GM21515 (cell line): Measurements from ENCODE around the gene RASSF4.

ENCODE experiments used
- ATAC-seq: cut with Tn5 transposase; IDR thresholded peaks from one replicate; pipeline ENCODE4 v1.9.1; 2021; ENCODE audit not compliant: unreplicated experiment

The RASSF4 gene

DNA sequence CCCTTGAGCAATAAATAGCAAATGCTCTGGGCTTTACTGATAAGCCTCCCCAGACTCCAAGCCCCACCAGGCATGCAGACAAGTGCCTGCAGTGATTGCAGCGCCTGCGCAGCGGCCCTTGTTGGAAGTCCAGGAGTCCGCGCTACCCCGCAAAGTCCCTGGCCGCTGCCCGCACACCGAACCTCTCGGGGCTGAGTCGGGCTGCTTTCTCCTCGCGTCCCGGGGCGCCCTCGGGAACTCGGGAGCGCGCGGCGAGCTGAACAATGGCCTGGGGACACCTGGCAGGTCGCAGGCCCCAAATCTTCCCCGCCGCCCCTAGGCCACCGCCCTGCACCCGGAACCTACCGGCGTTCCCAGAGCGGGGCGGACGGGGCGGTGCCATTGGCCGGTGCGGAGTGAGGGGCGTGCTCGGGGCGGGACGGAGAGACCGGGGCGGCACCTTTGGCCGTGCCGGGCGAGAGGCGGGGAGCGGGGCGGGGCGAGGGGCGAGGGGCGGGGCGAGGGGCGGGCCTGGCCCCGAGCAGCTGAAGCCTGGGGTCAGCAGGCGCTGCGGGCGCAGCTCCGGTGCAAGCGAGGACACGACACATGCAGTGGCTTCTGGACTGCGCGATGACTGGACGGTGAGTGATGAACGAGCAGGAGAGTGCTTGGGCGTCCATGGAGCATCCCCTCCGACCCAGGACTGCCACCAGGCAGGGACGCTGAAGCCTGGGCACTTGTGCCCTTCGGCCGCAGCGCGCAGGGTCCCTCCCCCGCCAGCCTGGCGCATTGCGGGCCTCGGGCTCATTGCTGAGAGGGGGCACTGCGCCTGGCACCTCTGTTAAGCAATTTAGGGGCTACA, at the start of gene RASSF4:
Gene RASSF4, plus strand, starts transcription at position 556 of the 841 bp plus-strand sequence. CDS start 10,401 bp downstream, outside the sequence.
- ATAC-seq = peak; percentile 97

DNA sequence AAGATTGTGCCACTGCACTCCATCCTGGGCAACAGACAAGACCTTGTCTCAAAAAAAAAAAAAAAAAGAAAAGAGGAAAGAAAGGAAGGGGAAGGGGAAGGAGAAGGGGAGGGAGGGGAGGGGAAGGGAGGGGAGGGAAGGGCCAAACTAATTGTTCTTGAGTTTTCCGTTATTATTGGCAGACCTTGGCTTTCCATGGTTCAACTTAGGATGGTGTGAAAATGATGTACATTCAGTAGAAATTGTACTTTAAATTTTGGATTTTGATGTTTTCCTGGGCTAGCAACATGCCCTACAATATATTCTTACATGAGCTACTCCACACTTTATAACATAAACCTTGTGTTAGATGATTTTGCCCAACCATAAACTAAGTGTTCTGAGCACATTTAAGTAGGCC, 49.7 kb upstream of the RASSF4 start:
- ATAC-seq = no peak

DNA sequence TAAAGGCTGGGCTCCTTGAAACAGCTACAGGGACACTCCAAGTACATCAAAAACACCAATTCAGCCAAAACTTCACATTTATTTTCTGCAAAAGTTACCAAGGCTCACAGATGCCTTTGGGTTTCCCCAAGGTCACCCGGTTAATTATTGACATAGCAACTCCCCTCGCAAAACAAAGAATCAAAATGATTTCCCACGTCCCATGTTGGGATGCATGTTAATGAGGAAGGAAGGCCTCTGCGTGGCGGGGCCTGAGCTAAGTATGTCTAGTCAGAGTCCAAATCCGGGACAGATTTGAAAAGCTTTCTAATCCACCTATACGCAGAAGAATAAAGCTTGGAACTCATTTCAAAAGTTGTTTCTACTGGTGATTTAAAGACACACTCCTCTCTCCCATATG, 49.0 kb upstream of the RASSF4 start:
- ATAC-seq = no peak

DNA sequence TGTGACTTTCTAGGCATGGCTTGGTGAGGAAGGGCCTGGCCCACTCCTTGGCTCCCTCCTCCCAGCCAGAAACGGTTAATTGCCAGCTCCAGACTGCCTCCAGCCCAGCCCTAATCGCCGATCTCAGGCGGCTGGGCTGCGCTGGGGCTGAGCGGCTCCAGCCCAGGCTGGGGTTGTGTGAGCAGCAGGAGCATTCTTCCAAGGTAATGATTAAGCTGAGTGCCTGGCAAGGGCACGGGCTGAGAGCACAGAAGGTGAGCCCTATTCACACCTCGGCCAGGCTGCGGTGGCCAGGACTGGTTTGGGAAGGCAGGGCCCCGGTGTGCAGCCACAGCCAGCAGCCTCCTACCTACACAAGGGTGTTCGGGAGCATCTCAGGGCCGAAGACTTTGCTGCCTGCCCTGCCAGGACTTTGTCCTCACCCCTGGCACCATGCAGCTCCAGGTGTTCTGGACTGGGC, 48.5 kb upstream of the RASSF4 start, which contains the start of gene TMEM72:
Gene TMEM72, plus strand, starts transcription at position 257 of the 460 bp plus-strand sequence. Its CDS starts 176 bp downstream, at position 433.
- ATAC-seq = no peak

DNA sequence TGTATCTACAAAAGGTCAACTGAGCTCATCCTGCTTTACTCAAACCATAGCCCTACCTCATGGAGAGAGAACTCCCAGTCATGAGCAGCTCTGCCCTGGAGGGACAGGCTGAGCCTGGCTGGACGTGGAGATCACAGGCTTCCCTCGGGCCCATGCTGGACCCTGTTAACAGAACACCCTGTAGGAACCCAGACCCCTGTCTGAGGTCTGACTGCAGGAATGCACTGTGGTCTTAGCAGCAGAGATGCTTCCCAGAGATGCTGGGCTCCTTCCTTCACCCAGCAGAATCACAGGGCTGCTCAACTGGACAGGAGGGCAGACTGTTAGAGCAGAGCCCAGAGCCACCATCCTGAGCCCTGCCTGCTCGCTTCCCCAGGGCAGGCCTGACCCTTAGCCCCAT, 47.7 kb upstream of the RASSF4 start:
- no peak for ATAC-seq

- ATAC-seq = no peak
These were observed 46.1 kb upstream of the RASSF4 start for GRCh38 chr10:44913350-44914081.

GRCh38 chr10:44914891-44915290, 44.7 kb upstream of the RASSF4 start:
- ATAC-seq = no peak

GRCh38 chr10:44916429-44916828, 43.2 kb upstream of the RASSF4 start:
- no peak for ATAC-seq

GRCh38 chr10:44917848-44918247, 41.8 kb upstream of the RASSF4 start:
- ATAC-seq = no peak

- no peak for ATAC-seq
These were observed 39.4 kb upstream of the RASSF4 start for GRCh38 chr10:44920252-44920651.

DNA sequence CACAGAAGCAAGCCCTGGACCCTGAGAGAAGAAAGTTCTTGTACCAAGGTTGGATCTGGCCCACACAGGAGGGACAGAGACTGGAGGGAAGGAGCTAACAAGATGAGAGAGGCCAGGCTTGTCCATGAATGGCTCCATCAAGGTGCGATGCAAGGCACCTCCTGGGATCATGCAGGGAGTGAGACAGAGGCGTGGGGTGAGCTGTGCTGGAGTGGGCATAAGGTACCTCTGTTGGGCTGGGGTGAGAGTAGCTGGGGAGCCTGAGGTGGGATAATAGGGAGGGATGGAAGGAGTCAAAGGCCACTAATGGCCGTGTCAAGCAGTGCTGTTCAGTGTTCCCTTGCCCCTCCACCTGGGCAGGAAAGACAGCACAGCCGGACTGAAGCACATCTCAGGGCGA, 38.5 kb upstream of the RASSF4 start:
- no peak for ATAC-seq

DNA sequence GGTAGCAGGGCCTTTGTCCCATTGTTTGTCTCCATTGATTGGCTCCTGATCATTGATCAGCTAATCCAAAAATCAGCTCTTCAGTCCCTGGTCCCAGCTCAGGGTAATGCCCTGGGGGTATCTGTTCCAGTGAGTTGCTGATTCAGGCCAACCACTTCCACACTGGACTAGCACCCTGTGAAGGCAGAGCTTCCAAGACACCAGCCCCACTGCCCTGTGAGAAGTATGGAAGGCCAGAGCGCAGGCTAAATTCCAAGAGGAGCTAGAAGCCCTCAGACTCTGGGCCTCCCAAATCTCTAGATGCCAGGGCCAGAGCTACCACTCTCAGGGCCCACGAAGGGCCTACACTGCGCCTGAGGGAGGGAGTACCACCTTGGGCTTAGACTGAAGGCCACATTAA, 38.1 kb upstream of the RASSF4 start:
- no peak for ATAC-seq

DNA sequence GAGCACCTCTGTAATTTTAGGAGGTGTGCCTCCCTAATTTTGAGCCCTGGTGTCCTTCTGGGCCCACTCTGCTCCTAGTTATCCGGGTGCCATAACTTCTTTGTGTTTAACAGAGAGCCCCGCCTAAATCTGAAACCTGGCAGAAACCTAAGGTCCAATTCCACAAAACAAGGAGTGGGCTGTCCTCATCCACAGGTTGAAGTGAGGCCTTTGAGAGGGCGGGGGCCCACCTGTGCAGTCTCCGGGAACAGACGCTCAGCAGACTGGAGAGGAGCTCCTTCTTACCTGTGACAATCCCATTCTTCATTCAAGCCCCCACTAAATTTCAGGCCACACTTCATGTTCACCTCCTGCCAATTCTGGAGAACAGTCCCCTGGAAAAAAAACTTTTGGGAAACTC, 37.6 kb upstream of the RASSF4 start:
- ATAC-seq = no peak

- no peak for ATAC-seq
These were observed 36.6 kb upstream of the RASSF4 start for GRCh38 chr10:44922796-44923545.

DNA sequence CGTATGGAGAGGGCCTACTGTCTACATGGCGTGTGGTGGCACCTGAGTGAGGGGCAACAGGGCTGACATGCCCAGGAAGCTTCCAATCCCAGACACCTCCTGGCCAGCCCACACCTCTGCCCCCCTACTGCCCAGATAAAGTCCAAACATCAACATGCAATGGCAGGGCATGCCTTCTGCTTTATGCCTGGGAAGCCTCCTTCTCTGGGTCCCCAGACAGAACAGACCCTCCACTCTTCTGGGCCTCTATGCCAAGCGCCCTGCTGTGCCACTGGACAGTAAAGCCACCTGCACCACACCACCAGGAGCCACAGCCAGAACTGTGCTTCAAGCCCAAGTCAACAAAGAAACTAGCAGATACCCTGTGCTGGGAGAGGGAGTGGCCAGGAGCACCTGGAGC, 36.0 kb upstream of the RASSF4 start:
- no peak for ATAC-seq

GRCh38 chr10:44924261-44925040, 35.2 kb upstream of the RASSF4 start:
- no peak for ATAC-seq

DNA sequence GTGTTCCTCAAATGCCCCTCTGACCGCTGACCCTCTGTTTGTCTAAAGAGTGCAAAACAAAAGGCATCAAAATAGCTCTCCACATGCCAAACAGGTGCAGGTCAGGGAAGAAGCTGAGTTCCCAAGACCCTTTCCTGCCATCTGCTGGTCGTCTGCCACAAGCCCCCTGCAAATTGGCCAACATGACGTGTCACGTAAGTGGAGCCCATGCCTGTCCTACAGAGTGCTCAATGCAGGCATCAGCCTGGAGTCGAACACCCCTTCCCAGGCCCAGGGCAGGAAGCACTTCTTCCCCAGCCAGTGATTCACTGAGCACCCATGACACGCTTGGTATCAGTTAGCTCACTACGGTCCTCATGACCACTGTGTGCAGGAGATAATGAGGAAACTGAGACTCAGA, 34.4 kb upstream of the RASSF4 start:
- no peak for ATAC-seq

- ATAC-seq = no peak
These were observed 33.5 kb upstream of the RASSF4 start for GRCh38 chr10:44925811-44926750.

DNA sequence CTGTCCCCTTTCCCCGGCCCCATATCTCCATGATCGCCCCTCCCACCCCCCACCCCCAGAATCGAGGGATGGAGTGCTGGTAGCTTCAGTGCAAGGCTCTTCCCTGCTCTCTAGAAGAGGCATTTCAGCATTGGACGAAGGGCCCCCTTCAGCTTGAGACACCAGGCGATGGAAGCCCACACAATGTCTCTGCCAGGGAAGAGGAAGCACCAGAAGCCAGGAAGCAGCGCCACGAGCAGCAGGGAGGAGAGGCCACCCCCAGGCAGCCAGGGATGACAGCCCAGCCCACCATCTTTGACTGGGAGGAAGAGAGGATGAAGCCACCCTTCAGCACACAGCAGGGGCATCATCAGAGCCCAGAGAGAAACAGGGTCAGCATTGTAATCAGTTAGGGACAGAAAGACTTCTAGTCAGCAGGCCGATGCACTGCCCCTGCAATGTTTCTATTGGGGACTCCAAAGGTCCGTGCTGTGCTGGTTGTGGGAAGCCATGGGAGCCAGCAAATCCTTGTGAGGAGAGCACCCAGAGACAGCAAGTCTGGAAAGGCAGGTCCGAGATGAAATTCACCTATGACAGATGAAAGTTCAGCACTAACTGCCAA, 32.8 kb upstream of the RASSF4 start:
- ATAC-seq = no peak
